HEK293T (cell line): Measurements from ENCODE around the gene GCNT1.

Experiments
- BHLHE40 ChIP-seq: fragments of 450-650 bp; IDR thresholded peaks from 2 replicates; pipeline ENCODE4 v1.6.1; 2016; ENCODE audit warnings: mild to moderate bottlenecking, moderate library complexity, borderline replicate concordance
- FOXM1 ChIP-seq: fragments of 450-650 bp; IDR thresholded peaks from 2 replicates; pipeline ENCODE4 v1.6.1; 2017; ENCODE audit warnings: mild to moderate bottlenecking, borderline replicate concordance
- HDGF ChIP-seq: fragments of 450-650 bp; IDR thresholded peaks from 2 replicates; pipeline ENCODE4 v1.6.1; 2017; ENCODE audit warnings: antibody characterized with exemption, borderline replicate concordance
- L3MBTL2 ChIP-seq: fragments of 450-650 bp; conservative IDR thresholded peaks from 2 replicates; pipeline ENCODE4 v1.6.1; 2016; ENCODE audit warnings: mild to moderate bottlenecking
- NFRKB ChIP-seq: fragments of 450-650 bp; IDR thresholded peaks from 2 replicates; pipeline ENCODE4 v1.6.1; 2016; ENCODE audit warnings: mild to moderate bottlenecking, moderate library complexity
- TARDBP ChIP-seq: fragments of 450-650 bp; IDR thresholded peaks from 2 replicates; pipeline ENCODE4 v1.6.1; 2016

- TF ChIP-seq NFRKB (no peak), HDGF (no peak), TARDBP (no peak), L3MBTL2 (no peak), FOXM1 (no peak), BHLHE40 (no peak)
Observed at GRCh38 chr9:76474419-76474818, 15.4 kb downstream of the GCNT1 start.
